H1 (cell line): ENCODE data around the gene IFT80. TPM values are rescaled to one million over a fixed set of nuclear protein-coding genes. Genes with fewer than 3 reads are reported as not detected.
A peak's percentile ranks its signal among the peaks of the same experiment; 100 is the strongest.

ENCODE experiments used
- ASH2L ChIP-seq: fragments of 200-600, 300-600 bp; sonication (generic); IDR thresholded peaks from one replicate; pipeline ENCODE4 v1.7.1; 2017; ENCODE audit warnings: low read length
- BCL11A ChIP-seq, 2 experiments: IDR thresholded peaks; one replicate each; pipeline ENCODE4 v1.6.1; 2011; ENCODE audit warnings: low read depth in 2 of 2, low read length in 2 of 2, mild to moderate bottlenecking in 2 of 2
- CBX8 ChIP-seq: fragments of 300-800, 300-1000 bp; sonication (generic); IDR thresholded peaks from 2 replicates; pipeline ENCODE4 v1.7.1; 2016; ENCODE audit warnings: low read depth, low read length, borderline replicate concordance
- CHD2 ChIP-seq: IDR thresholded peaks from 2 replicates; pipeline ENCODE4 v1.6.1; 2012; ENCODE audit warnings: low read length, improper control_type of control experiment
- CREB1 ChIP-seq: IDR thresholded peaks from 2 replicates; pipeline ENCODE4 v1.6.1; 2012; ENCODE audit warnings: inconsistent platforms
- EZH2 ChIP-seq: fragments of 200-600 bp; sonication (generic); IDR thresholded peaks from 2 replicates; pipeline ENCODE4 v1.7.1; 2012; ENCODE audit warnings: low read depth, mild to moderate bottlenecking, moderate library complexity, low read length, inconsistent platforms; ENCODE audit not compliant: severe bottlenecking
- GTF2F1 ChIP-seq: IDR thresholded peaks from 2 replicates; pipeline ENCODE4 v1.6.1; 2012; ENCODE audit warnings: low read depth, low read length, improper control_type of control experiment, borderline replicate concordance
- HDAC2 ChIP-seq, 2 experiments: fragments of 300-600 bp in 1 of 2; sonication (generic) in 1 of 2; IDR thresholded peaks; 2 replicates each; pipeline ENCODE4 v1.6.1; 2011 to 2012; ENCODE audit warnings: low read depth in 2 of 2, low read length in 2 of 2, mild to moderate bottlenecking in 2 of 2, moderate library complexity in 2 of 2, borderline replicate concordance in 1 of 2, inconsistent platforms in 1 of 2
- JUN ChIP-seq: IDR thresholded peaks from 2 replicates; pipeline ENCODE4 v1.6.1; 2011; ENCODE audit warnings: low read depth, mild to moderate bottlenecking, improper control_type of control experiment, low read length
- KDM4A ChIP-seq: IDR thresholded peaks from one replicate; pipeline ENCODE4 v1.7.1; 2012; ENCODE audit warnings: low read depth, mild to moderate bottlenecking, moderate library complexity, low read length, inconsistent platforms; ENCODE audit not compliant: severe bottlenecking
- NRF1 ChIP-seq: IDR thresholded peaks from 2 replicates; pipeline ENCODE4 v1.6.1; 2011; ENCODE audit warnings: mild to moderate bottlenecking, low read depth, low read length, improper control_type of control experiment
- RAD21 ChIP-seq, 2 experiments: IDR thresholded peaks in 1 of 2; conservative IDR thresholded peaks in 1 of 2; 2 replicates each; pipeline ENCODE4 v1.6.1; 2011; ENCODE audit warnings: low read depth in 2 of 2, low read length in 2 of 2, improper control_type of control experiment in 1 of 2, inconsistent platforms in 1 of 2, mild to moderate bottlenecking in 1 of 2, moderate library complexity in 1 of 2
- RBBP5 ChIP-seq: IDR thresholded peaks from 2 replicates; pipeline ENCODE4 v1.7.1; 2012; ENCODE audit warnings: low read depth, mild to moderate bottlenecking, inconsistent platforms, low read length, moderate library complexity, borderline replicate concordance
- RNF2 ChIP-seq: fragments of 200-900, 300-1000 bp; sonication (generic); IDR thresholded peaks from 2 replicates; pipeline ENCODE4 v1.7.1; 2016; ENCODE audit warnings: borderline replicate concordance, low read depth, mild to moderate bottlenecking, antibody characterized with exemption, low read length; ENCODE audit not compliant: poor library complexity, severe bottlenecking; ENCODE audit errors: missing control alignments
- SAP30 ChIP-seq: fragments of 300-600 bp; sonication (generic); IDR thresholded peaks from 2 replicates; pipeline ENCODE4 v1.7.1; 2012; ENCODE audit warnings: low read length, moderate library complexity, mild to moderate bottlenecking, inconsistent platforms; ENCODE audit not compliant: insufficient read depth, insufficient replicate concordance
- TAF1 ChIP-seq: IDR thresholded peaks from 2 replicates; pipeline ENCODE4 v1.6.1; 2011; ENCODE audit warnings: mild to moderate bottlenecking, low read depth, low read length
- TAF7 ChIP-seq: optimal IDR thresholded peaks from 2 replicates; pipeline ENCODE3; 2011; ENCODE audit warnings: low read depth, mild to moderate bottlenecking, inconsistent platforms, low read length, moderate library complexity, borderline replicate concordance
- YY1 ChIP-seq: IDR thresholded peaks from 2 replicates; pipeline ENCODE4 v1.6.1; 2011; ENCODE audit warnings: low read depth, mild to moderate bottlenecking, low read length
- polyA plus RNA-seq, 7 experiments: library from polyadenylated mRNA; depleted of rRNA in 3 of 7; stranded (reverse) in 5 of 7; unstranded in 2 of 7; fragments of >200 nt in 5 of 7; fragments of 200-250 nt in 2 of 7; gene quantifications; 1 replicate in 5 of 7; 2 replicates in 1 of 7; 4 replicates in 1 of 7; pipeline versions ENCODE4 v1.2.1 to v1.2.3, GENCODE V29; 2011 to 2013; ENCODE audit warnings: missing spikeins in 2 of 7, mixed read lengths in 2 of 7
- total RNA-seq: library from RNA; stranded (reverse); fragmentation: NEBNext Ultra II Directional; extraction: Animal tissue kit (Norgen Biotek cat#: 25700); gene quantifications from 2 replicates; pipeline ENCODE4 v1.2.1, GENCODE V29; 2021
- TF ChIP-seq, protein P1 (sequence below): IDR thresholded peaks from 2 replicates; pipeline ENCODE4 v1.6.1; 2012; ENCODE audit warnings: low read length, inconsistent platforms
- TF ChIP-seq, protein P2 (sequence below): IDR thresholded peaks from 2 replicates; pipeline ENCODE4 v1.6.1; 2012; ENCODE audit warnings: inconsistent platforms

IFT80 gene
- total and polyA plus RNA-seq, 2 of the 8 experiments (the other 6 are each of a cell fraction or from before 2014, with no cell fraction given), result 7.2 to 25.9 TPM

DNA sequence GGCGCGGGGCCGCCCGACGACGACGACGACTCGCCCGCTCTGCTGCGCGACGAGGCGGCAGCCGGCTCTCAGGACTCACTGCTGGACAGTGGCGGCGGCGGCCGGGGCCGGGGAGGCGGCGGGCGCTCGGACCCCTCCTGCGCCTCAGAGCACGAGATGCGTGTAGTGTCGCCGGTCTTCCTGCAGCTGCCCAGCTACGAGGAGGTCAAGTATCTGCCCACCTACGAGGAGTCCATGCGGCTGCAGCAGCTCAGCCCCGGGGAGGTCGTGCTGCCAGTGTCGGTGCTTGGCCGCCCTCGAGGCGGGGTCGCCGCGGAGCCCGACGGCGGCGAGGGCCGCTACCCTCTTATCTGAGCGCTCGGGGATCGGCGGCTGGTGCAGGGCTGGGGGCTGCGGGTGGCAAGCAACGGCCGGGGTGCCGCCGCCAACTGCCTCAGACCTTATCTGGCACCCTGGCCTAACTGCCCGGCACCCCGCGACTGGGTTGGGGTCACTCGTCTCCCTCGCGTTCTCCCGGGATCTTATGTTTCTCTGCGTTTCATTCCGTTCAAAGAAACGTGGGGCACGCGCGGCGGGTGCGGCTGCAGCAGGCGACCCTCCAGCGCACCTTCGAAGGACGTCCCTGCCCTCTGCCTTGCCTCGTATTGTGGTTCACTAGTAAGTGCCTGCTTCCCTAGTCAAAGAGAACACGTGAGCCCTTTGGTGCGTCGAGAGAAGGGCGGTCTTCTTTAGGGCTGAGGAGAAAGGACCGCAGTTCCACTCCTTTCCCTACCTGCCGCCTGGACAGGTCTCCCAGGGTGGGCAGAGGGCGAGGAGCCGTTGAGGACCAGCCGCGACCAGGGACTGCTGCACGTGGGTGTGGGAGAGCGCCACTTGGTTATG, 172.8 kb downstream of the IFT80 start (continued):
- TF ChIP-seq SAP30 (no peak), TAF1 (no peak; the same call in 1 of the 2 replicates), YY1 (no peak), CHD2 (no peak), CBX8 (no peak), CREB1 (peak; percentile 14), HDAC2 (IDR thresholded peaks at IDR 0.05; ENCODE audit: borderline replicate concordance in 1 of 2, low read depth in 2 of 2, low read length in 2 of 2) (no peak), EZH2 (peak; percentile 94), GTF2F1 (no peak), TAF7 (no peak), ASH2L (peak; percentile 2), BCL11A (IDR thresholded peaks at IDR 0.05; ENCODE audit: low read depth in 2 of 2, low read length in 2 of 2) (no peak), KDM4A (peak; percentile 75), JUN (no peak), NRF1 (no peak), RNF2 (peak; percentile 53), RBBP5 (0 out of 2 replicates have a peak, but pooled peaks have one; percentile 40), RAD21 (IDR thresholded peaks at IDR 0.05 in 1 of 2, conservative IDR thresholded peaks at IDR 0.05 in 1 of 2; ENCODE audit: low read depth in 2 of 2, low read length in 2 of 2) (no peak)
- TF ChIP-seq, protein P1, sequence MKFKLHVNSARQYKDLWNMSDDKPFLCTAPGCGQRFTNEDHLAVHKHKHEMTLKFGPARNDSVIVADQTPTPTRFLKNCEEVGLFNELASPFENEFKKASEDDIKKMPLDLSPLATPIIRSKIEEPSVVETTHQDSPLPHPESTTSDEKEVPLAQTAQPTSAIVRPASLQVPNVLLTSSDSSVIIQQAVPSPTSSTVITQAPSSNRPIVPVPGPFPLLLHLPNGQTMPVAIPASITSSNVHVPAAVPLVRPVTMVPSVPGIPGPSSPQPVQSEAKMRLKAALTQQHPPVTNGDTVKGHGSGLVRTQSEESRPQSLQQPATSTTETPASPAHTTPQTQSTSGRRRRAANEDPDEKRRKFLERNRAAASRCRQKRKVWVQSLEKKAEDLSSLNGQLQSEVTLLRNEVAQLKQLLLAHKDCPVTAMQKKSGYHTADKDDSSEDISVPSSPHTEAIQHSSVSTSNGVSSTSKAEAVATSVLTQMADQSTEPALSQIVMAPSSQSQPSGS, result no peak
- TF ChIP-seq, protein P2, sequence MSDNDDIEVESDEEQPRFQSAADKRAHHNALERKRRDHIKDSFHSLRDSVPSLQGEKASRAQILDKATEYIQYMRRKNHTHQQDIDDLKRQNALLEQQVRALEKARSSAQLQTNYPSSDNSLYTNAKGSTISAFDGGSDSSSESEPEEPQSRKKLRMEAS, result peak; percentile 99
